K562 (cell line): Measurements from ENCODE around the gene ZNF234. TPM values are rescaled to one million over a fixed set of nuclear protein-coding genes. Genes with fewer than 3 reads are reported as not detected.
A peak's percentile ranks its signal among the peaks of the same experiment; 100 is the strongest.

Source experiments
- ATAC-seq: fragments of 200-7000 bp; cut with Tn5 transposase; 3 replicates; pipeline ENCODE4 v1.9.1; 2020; ENCODE audit warnings: moderate library complexity
- BruUV-seq: library from RNA; stranded (reverse); fragments of 400-500 nt; replicated peaks from 2 replicates; lab custom pipeline; 2021; lab: Mats Ljungman, UMichigan
- CTCF ChIA-PET: fragments of 300-600 bp; formaldehyde crosslinking; extraction: SDS; loops from one replicate; lab custom pipeline; 2021; ENCODE audit warnings: low intra/inter-chr PET ratio; lab: Yijun Ruan, JAX
- POLR2A ChIA-PET: fragments of 300-600, 350-650 bp; sonication (Branson Sonifier 250); formaldehyde crosslinking; extraction: SDS; loops from one replicate; lab custom pipeline; 2021; ENCODE audit warnings: antibody characterized with exemption, inconsistent platforms; lab: Yijun Ruan, JAX
- DNase-seq, 4 experiments: peaks; one replicate each; pipeline versions ENCODE4 v3.0.0 to v3.0.0-alpha.2; 2011 to 2018; ENCODE audit warnings: low spot score in 3 of 4, mixed read lengths in 3 of 4; ENCODE audit errors: extremely low read depth in 1 of 4
- FAIRE-seq: peaks from 2 replicates; lab custom pipeline; 2011; peaks lifted over from hg19 to GRCh38; lab: Jason Lieb, UNC
- H2AFZ ChIP-seq: 2 replicates; pipeline ENCODE4 v1.6.0; 2011; ENCODE audit warnings: low read depth, low read length, control low read depth, inconsistent platforms
- H3K27ac ChIP-seq: fragments of 200-600 bp; 3 replicates; pipeline ENCODE4 v1.8.0; 2011; ENCODE audit warnings: low read depth, mild to moderate bottlenecking, control low read depth, inconsistent platforms, low read length, moderate library complexity, mixed read lengths; ENCODE audit errors: extremely low read depth
- H3K27me3 ChIP-seq, 2 experiments: fragments of 300-600 bp in 1 of 2; 2 replicates in 1 of 2; 3 replicates in 1 of 2; pipeline versions ENCODE4 v1.6.0 to v1.8.0; 2011; ENCODE audit warnings: inconsistent platforms in 2 of 2, low read length in 2 of 2, mild to moderate bottlenecking in 1 of 2, mixed read lengths in 1 of 2, moderate library complexity in 1 of 2; ENCODE audit not compliant: control insufficient read depth in 2 of 2, insufficient read depth in 2 of 2
- H3K36me3 ChIP-seq: fragments of 300-600 bp; 3 replicates; pipeline ENCODE4 v1.8.0; 2011; ENCODE audit warnings: mild to moderate bottlenecking, low read length, inconsistent platforms; ENCODE audit not compliant: control insufficient read depth, insufficient read depth
- H3K4me1 ChIP-seq, 2 experiments: fragments of 200-600 bp in 1 of 2; replicated peaks in 1 of 2; 2 replicates in 1 of 2; 3 replicates in 1 of 2; pipeline versions ENCODE4 v1.5.1 to v1.8.0; 2011; ENCODE audit warnings: inconsistent platforms in 2 of 2, low read length in 2 of 2, mild to moderate bottlenecking in 1 of 2, mixed read lengths in 1 of 2, moderate library complexity in 1 of 2; ENCODE audit not compliant: control insufficient read depth in 2 of 2, insufficient read depth in 2 of 2
- H3K4me2 ChIP-seq: 2 replicates; pipeline ENCODE4 v1.6.1; 2011; ENCODE audit warnings: low read length, control low read depth, inconsistent platforms, mixed read lengths; ENCODE audit not compliant: insufficient read depth
- H3K4me3 ChIP-seq: fragments of 200-600 bp; sonication (generic), shearing (Covaris generic); 2 replicates; pipeline ENCODE4 v1.5.1; 2016; ENCODE audit warnings: control low read depth, inconsistent platforms
- H3K79me2 ChIP-seq: fragments of 200-600 bp; 3 replicates; pipeline ENCODE4 v1.8.0; 2011; ENCODE audit warnings: low read length, inconsistent platforms; ENCODE audit not compliant: control insufficient read depth, insufficient read depth
- H3K9ac ChIP-seq, 2 experiments: 2 replicates each; pipeline versions ENCODE4 v1.6.0 to v1.6.1; 2011; ENCODE audit warnings: low read depth in 2 of 2, low read length in 2 of 2, control low read depth in 1 of 2, inconsistent platforms in 1 of 2, mild to moderate bottlenecking in 1 of 2, mixed read lengths in 1 of 2; ENCODE audit not compliant: insufficient read depth in 1 of 2
- H3K9me1 ChIP-seq: one replicate; pipeline ENCODE4 v1.6.0; 2011; ENCODE audit warnings: inconsistent platforms, mild to moderate bottlenecking, low read length, moderate library complexity; ENCODE audit not compliant: control insufficient read depth, insufficient read depth
- H3K9me3 ChIP-seq: replicated peaks from 2 replicates; pipeline ENCODE4 v1.5.1; 2011; ENCODE audit warnings: low read depth, low read length, inconsistent platforms; ENCODE audit not compliant: control insufficient read depth, insufficient read depth
- H4K20me1 ChIP-seq: replicated peaks from 2 replicates; pipeline ENCODE4 v1.6.1; 2011; ENCODE audit warnings: low read length, inconsistent platforms, mixed read lengths; ENCODE audit not compliant: control insufficient read depth, insufficient read depth
- ATF7 ChIP-seq: fragments of 450-650 bp; IDR thresholded peaks from 2 replicates; pipeline ENCODE4 v1.7.1; 2014; ENCODE audit warnings: mild to moderate bottlenecking, moderate library complexity
- CBX3 ChIP-seq, 2 experiments: IDR thresholded peaks; 1 replicate in 1 of 2; 2 replicates in 1 of 2; pipeline ENCODE4 v1.6.1; 2012; ENCODE audit warnings: inconsistent platforms in 2 of 2, low read length in 2 of 2, borderline replicate concordance in 1 of 2, control low read depth in 1 of 2
- ETS1 ChIP-seq: conservative IDR thresholded peaks from 2 replicates; pipeline ENCODE4 v1.6.1; 2011; ENCODE audit warnings: low read depth, mild to moderate bottlenecking, low read length; ENCODE audit not compliant: control insufficient read depth
- HBP1 ChIP-seq: fragments of 450-650 bp; formaldehyde crosslinking; IDR thresholded peaks from 2 replicates; pipeline ENCODE4 v1.4.0; 2022; ENCODE audit warnings: missing genetic modification characterization
- LCOR ChIP-seq: sonication (generic); formaldehyde crosslinking; IDR thresholded peaks from 2 replicates; pipeline ENCODE4 v1.8.0; 2022; ENCODE audit warnings: mild to moderate bottlenecking, missing genetic modification reagents
- MED1 ChIP-seq: sonication (generic); formaldehyde crosslinking; IDR thresholded peaks from 2 replicates; pipeline ENCODE4 v1.8.1; 2023; ENCODE audit warnings: missing genetic modification reagents, borderline replicate concordance
- PKNOX1 ChIP-seq: fragments of 450-650 bp; IDR thresholded peaks from 2 replicates; pipeline ENCODE4 v1.6.1; 2016
- POLR2AphosphoS2 ChIP-seq: IDR thresholded peaks from 2 replicates; pipeline ENCODE4 v1.6.1; 2012; ENCODE audit warnings: low read length, improper control_type of control experiment
- TEAD4 ChIP-seq, 2 experiments: sonication (generic) in 1 of 2; formaldehyde crosslinking in 1 of 2; IDR thresholded peaks; 2 replicates each; pipeline versions ENCODE4 v1.6.1 to v1.8.0; 2012 to 2022; ENCODE audit warnings: borderline replicate concordance in 1 of 2, inconsistent platforms in 1 of 2, low read length in 1 of 2, mild to moderate bottlenecking in 1 of 2, missing genetic modification reagents in 1 of 2
- ZNF121 ChIP-seq: sonication (generic); formaldehyde crosslinking; conservative IDR thresholded peaks from 2 replicates; pipeline ENCODE4 v1.8.0; 2022; ENCODE audit warnings: missing genetic modification reagents
- ZNF212 ChIP-seq: fragments of 450-650 bp; formaldehyde crosslinking; IDR thresholded peaks from 2 replicates; pipeline ENCODE4 v1.4.0; 2020; ENCODE audit warnings: mild to moderate bottlenecking
- WGBS: fragments of 100-300 bp; shearing (Covaris generic); methylation state at CpG from one replicate; pipeline ENCODE4 v1.1.6; 2016; ENCODE audit warnings: low coverage, mixed read lengths; ENCODE audit not compliant: insufficient coverage; ENCODE audit errors: missing lambda C conversion rate; 5-methylcytosine and 5-hydroxymethylcytosine counted together
- in situ Hi-C: fragments of 300-500 bp; cut with MboI; formaldehyde crosslinking; loops from 4 replicates; pipeline ENCODE4 v1.15.0; 2018; ENCODE audit warnings: inconsistent platforms, mixed read lengths
- intact Hi-C: fragments of 100-400 bp; cut with micrococcal nuclease; formaldehyde crosslinking; loops from 2 replicates; pipeline ENCODE4 v1.14.2; 2022
- polyA plus RNA-seq, 8 experiments: library from polyadenylated mRNA; depleted of rRNA in 4 of 8; stranded (reverse) in 5 of 8; unstranded in 3 of 8; fragments of >200 nt; fragmentation: Nextera tagmentation in 2 of 8; fragmentation: Illumina TruSeq in 1 of 8; extraction: Ambion mirVana in 2 of 8; extraction: Trizol in 1 of 8; gene quantifications; 2 replicates each; pipeline versions ENCODE4 v1.2.1 to v1.2.3, GENCODE V29; 2011 to 2014; ENCODE audit warnings: inconsistent platforms in 1 of 8, missing spikeins in 1 of 8
- total RNA-seq, 7 experiments: library from RNA; depleted of rRNA in 6 of 7; stranded (reverse); fragments of >200 nt in 6 of 7; fragmentation: Illumina TruSeq in 2 of 7; extraction: Trizol in 2 of 7; gene quantifications; 2 replicates each; pipeline versions ENCODE4 v1.2.1 to v1.2.3, GENCODE V29; 2011 to 2021; ENCODE audit warnings: low replicate concordance in 1 of 7
- TF ChIP-seq, protein P1 (sequence below): IDR thresholded peaks from 2 replicates; pipeline ENCODE4 v1.6.1; 2016; ENCODE audit warnings: missing genetic modification characterization, missing compliant biosample characterization

Gene ZNF234
- total and polyA plus RNA-seq, 9 of the 15 experiments (the other 6 are each of a cell fraction or from before 2014, with no cell fraction given), result 0.82 to 2.9 (median 1.5) TPM

DNA sequence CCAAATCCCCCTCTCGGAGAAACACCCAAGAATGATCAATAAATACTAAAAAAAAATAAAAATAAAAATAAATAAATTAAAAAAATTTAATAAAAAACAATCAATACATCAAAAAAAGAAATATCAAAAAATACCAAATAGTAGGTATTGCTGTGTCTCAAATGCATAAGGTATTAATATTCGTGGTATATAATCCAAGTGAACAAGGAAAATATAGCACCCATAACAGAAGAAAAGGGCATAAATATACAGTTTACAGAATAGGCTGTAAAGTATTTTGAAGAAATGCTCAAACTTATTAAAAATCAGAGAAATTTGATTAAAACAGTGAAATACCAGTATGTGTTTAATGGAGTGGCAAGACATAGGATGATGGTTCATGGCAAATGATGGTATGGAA, 63.4 kb downstream of the ZNF234 start (continued):
- TF ChIP-seq ZNF121 (CRISPR knock-in tag), result no peak

DNA sequence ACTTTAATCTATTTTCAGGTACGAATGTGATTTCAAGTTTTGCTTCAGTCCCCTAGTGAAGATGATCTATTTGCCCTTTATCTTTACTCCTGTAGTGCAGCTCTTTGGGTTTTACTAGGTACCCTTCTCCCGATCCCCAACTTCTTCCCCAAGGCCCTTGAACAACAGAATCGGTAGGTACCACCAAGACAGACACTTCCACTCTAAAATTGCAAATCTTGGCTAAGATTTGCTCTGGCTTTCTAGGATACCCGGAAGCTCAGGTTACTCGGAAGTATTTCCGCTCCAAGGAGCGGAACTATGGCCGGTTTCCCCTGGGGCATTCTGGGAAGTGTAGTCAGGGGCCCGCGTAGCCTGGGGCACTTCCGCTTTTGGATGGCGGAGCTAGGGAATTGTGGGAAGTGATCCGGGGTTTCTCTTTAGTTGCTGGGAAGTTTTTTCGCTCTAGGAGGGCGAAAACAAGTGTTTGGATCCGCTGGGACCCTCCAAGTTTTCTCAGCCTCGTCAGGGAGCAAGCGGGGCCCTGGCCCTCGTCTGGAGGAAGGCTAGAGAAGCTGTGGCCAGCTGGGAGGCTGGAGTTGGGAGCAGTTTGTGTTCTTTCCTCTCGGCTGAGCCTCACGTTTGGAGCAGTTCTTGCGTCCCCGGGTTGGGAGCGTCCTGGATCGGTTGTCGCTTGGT, 65.9 kb downstream of the ZNF234 start:
- CTCF ChIA-PET, result no interaction called here
- peak; percentile 98 for FAIRE-seq
- intact Hi-C loops, result no loop called here
- TF ChIP-seq TEAD4 (IDR thresholded peaks at IDR 0.05; ENCODE audit: low read length), result no peak
- TF ChIP-seq TEAD4 (CRISPR knock-in tag; IDR thresholded peaks at IDR 0.05; ENCODE audit: borderline replicate concordance), result no peak
- no peak for TF ChIP-seq POLR2AphosphoS2
- TF ChIP-seq ETS1, result peak; percentile 82; the same call in 1 of the 2 replicates
- peak; percentile 52 for TF ChIP-seq PKNOX1
- TF ChIP-seq, protein P1, sequence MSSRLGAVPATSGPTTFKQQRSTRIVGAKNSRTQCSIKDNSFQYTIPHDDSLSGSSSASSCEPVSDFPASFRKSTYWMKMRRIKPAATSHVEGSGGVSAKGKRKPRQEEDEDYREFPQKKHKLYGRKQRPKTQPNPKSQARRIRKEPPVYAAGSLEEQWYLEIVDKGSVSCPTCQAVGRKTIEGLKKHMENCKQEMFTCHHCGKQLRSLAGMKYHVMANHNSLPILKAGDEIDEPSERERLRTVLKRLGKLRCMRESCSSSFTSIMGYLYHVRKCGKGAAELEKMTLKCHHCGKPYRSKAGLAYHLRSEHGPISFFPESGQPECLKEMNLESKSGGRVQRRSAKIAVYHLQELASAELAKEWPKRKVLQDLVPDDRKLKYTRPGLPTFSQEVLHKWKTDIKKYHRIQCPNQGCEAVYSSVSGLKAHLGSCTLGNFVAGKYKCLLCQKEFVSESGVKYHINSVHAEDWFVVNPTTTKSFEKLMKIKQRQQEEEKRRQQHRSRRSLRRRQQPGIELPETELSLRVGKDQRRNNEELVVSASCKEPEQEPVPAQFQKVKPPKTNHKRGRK, result no peak
- no peak for TF ChIP-seq ZNF212 (CRISPR knock-in tag)
- TF ChIP-seq ATF7, result peak; percentile 37; the same call in 1 of the 2 replicates
- peak in 1 of 2 experiments; percentile 76; a peak in 1 of 3 replicates for TF ChIP-seq CBX3 (IDR thresholded peaks at IDR 0.05; ENCODE audit: borderline replicate concordance in 1 of 2, low read length in 2 of 2)
- no peak for TF ChIP-seq HBP1 (CRISPR knock-in tag)
- TF ChIP-seq LCOR (CRISPR knock-in tag), result peak; percentile 74; the same call in 1 of the 2 replicates
- TF ChIP-seq MED1, result no peak

More for the DNA sequence above, 65.9 kb downstream of the ZNF234 start:
- 1% methylated on average over 26 of the region's 26 CpGs for WGBS
- H4K20me1 ChIP-seq, result no peaks in the 10 kb centered on the region
- peak overlapping the region; percentile 75 for H3K4me3 ChIP-seq
- peak; percentile 99 for ATAC-seq
- H3K9ac ChIP-seq, result peak overlapping the region; percentile 90 to 92
- H3K4me1 ChIP-seq, result no peaks in the 10 kb centered on the region
- H3K36me3 ChIP-seq, result no peaks in the 10 kb centered on the region
- peak overlapping the region; percentile 98 for H2AFZ ChIP-seq
- H3K9me1 ChIP-seq, result no peaks in the 10 kb centered on the region
- POLR2A ChIA-PET, result interaction anchor here (0.8 to 0.9 kb wide), 3 partner anchors 12 to 293 kb away, joined by 3 to 4 read pairs (median 4); partner anchors contain the start of genes ZNF180 and ZNF226
- DNase-seq, result peak; percentile 83 to 94 (median 86)
- in situ Hi-C loops, result no loop called here
- no TSS peak for BruUV-seq
- H3K9me3 ChIP-seq, result peaks cover 9% of the 10 kb centered on the region; the same call in 1 of the 2 replicates
- H3K27ac ChIP-seq, result peak overlapping the region; percentile 75
- no peaks in the 10 kb centered on the region for H3K27me3 ChIP-seq
- H3K79me2 ChIP-seq, result no peaks in the 10 kb centered on the region
- peak overlapping the region; percentile 94 for H3K4me2 ChIP-seq
